Body of pancreas (tissue), 4 donors: ENCODE measurements around the gene MAGI3. TPM values are rescaled to one million over a fixed set of nuclear protein-coding genes. Genes with fewer than 3 reads are reported as not detected.

ENCODE experiments used
- ATAC-seq: fragments of 150-250 bp; one replicate; pipeline ENCODE4 v1.9.1; 2016
- DNase-seq, 4 donors: peaks; one replicate each; pipeline ENCODE4 v3.0.0-alpha.2; 2019
- H3K27ac ChIP-seq, 4 donors: fragments of 200-600 bp; sonication (generic); 1 replicate in 3 of 4; 2 replicates in 1 of 4; pipeline versions ENCODE4 v1.5.1 to v1.6.1; 2016 to 2019; ENCODE audit warnings: mild to moderate bottlenecking in 1 of 4, mixed read lengths in 1 of 4, moderate library complexity in 1 of 4
- H3K27me3 ChIP-seq, 2 donors: fragments of 200-600 bp; sonication (generic); one replicate each; pipeline ENCODE4 v1.6.0; 2016; ENCODE audit warnings: mild to moderate bottlenecking in 1 of 2
- H3K36me3 ChIP-seq, 2 donors: fragments of 200-600 bp; sonication (generic); replicated peaks in 1 of 2; 2 replicates each; pipeline ENCODE4 v1.5.1; 2016; ENCODE audit warnings: low read depth in 2 of 2; ENCODE audit not compliant: insufficient read depth in 1 of 2
- H3K4me1 ChIP-seq: fragments of 200-600 bp; sonication (generic); one replicate; pipeline ENCODE4 v1.6.0; 2016
- H3K4me3 ChIP-seq, 2 donors: fragments of 200-600 bp; sonication (generic); 1 replicate in 1 of 2; 2 replicates in 1 of 2; pipeline ENCODE4 v1.5.1; 2016 to 2019
- H3K9me3 ChIP-seq, 3 donors: fragments of 200-600 bp; sonication (generic); 1 replicate in 2 of 3; 2 replicates in 1 of 3; pipeline ENCODE4 v1.5.1; 2016
- CTCF ChIP-seq, 7 experiments: fragments of 450-650 bp in 4 of 7; fragments of 200-600 bp in 3 of 7; sonication (generic) in 3 of 7; IDR thresholded peaks; one replicate each; pipeline ENCODE4 v1.5.1; 2016 to 2019; ENCODE audit warnings: antibody characterized with exemption in 7 of 7
- POLR2A ChIP-seq, 3 donors: fragments of 450-650 bp; IDR thresholded peaks; one replicate each; pipeline ENCODE4 v1.6.1; 2016; ENCODE audit warnings: antibody characterized with exemption in 3 of 3, mild to moderate bottlenecking in 2 of 3
- whole genome bisulfite sequencing, 2 donors: methylation state at CpG; one replicate each; pipeline ENCODE4 v1.1.5; 2017; 5-methylcytosine and 5-hydroxymethylcytosine counted together
- intact Hi-C: fragments of 100-400 bp; cut with DNase I; formaldehyde crosslinking; loops from one replicate; pipeline ENCODE4 v1.15.1; 2023
- total RNA-seq, 2 donors: library from RNA; depleted of rRNA; stranded (reverse); fragments of >200 nt; gene quantifications; one replicate each; pipeline ENCODE4 v1.1.0, GENCODE V29; 2016

Gene MAGI3
- total RNA-seq, 2 donors from 2014 or later: 38.4 to 75.8 TPM

- Histone ChIP-seq H3K27ac (no peak overlapping the region), H3K27me3 (no peaks in the 10 kb centered on the region), H3K36me3 (no peaks in the 10 kb centered on the region), H3K4me3 (no peak overlapping the region), H3K9me3 (no peaks in the 10 kb centered on the region), H3K4me1 (no peaks in the 10 kb centered on the region)
- WGBS, 2 donors: 92 to 98% methylated on average over 2 of the region's 2 CpGs
- intact Hi-C loops: no loop called here
- DNase-seq: no peak
- TF ChIP-seq POLR2A (IDR thresholded peaks at IDR 0.05) (no peak), CTCF (IDR thresholded peaks at IDR 0.05) (no peak)
- no peak for ATAC-seq
These were observed 275.8 kb downstream of the MAGI3 start for GRCh38 chr1:113666126-113666525.

GRCh38 chr1:113669988-113670387 is 279.7 kb downstream of the MAGI3 start:
- intact Hi-C loops: no loop called here

GRCh38 chr1:113670650-113671049 is 280.3 kb downstream of the MAGI3 start:
- intact Hi-C loops: no loop called here
- TF ChIP-seq POLR2A (IDR thresholded peaks at IDR 0.05) (no peak), CTCF (IDR thresholded peaks at IDR 0.05) (no peak)
- no peaks in the 10 kb centered on the region for H3K9me3 ChIP-seq
- no peak for ATAC-seq
- H3K27ac ChIP-seq: no peak overlapping the region
- no peaks in the 10 kb centered on the region for H3K27me3 ChIP-seq
- 100% methylated on average over 1 of the region's 1 CpG for WGBS, 2 donors
- H3K36me3 ChIP-seq: peaks cover 0 to 2% of the 10 kb centered on the region in 2 donors
- no peak for DNase-seq
- no peak overlapping the region for H3K4me3 ChIP-seq
- H3K4me1 ChIP-seq: no peaks in the 10 kb centered on the region

More at GRCh38 chr1:113669988-113670387, 279.7 kb downstream of the MAGI3 start:
- H3K9me3 ChIP-seq: no peaks in the 10 kb centered on the region
- DNase-seq (no peak), ATAC-seq (no peak)
- H3K4me3 ChIP-seq: no peak overlapping the region
- H3K36me3 ChIP-seq: peaks cover 0 to 2% of the 10 kb centered on the region in 2 donors
- no peak overlapping the region for H3K27ac ChIP-seq
- TF ChIP-seq POLR2A (IDR thresholded peaks at IDR 0.05) (no peak), CTCF (IDR thresholded peaks at IDR 0.05) (no peak)
- no peaks in the 10 kb centered on the region for H3K27me3 ChIP-seq
- 92 to 100% methylated on average over 1 of the region's 1 CpG for WGBS, 2 donors
- no peaks in the 10 kb centered on the region for H3K4me1 ChIP-seq

- WGBS, 2 donors: 70 to 71% methylated on average over 4 of the region's 4 CpGs
- no peaks in the 10 kb centered on the region for H3K9me3 ChIP-seq
- DNase-seq: no peak
- TF ChIP-seq POLR2A (IDR thresholded peaks at IDR 0.05): no peak
- no peak for TF ChIP-seq CTCF (IDR thresholded peaks at IDR 0.05)
- no peak for ATAC-seq
- H3K36me3 ChIP-seq: peaks cover 0 to 2% of the 10 kb centered on the region in 2 donors
- intact Hi-C loops: no loop called here
- no peak overlapping the region for H3K27ac ChIP-seq
- no peak overlapping the region for H3K4me3 ChIP-seq
- H3K4me1 ChIP-seq: peaks cover 4% of the 10 kb centered on the region
- no peaks in the 10 kb centered on the region for H3K27me3 ChIP-seq
These were observed 282.2 kb downstream of the MAGI3 start for GRCh38 chr1:113672491-113672890.

GRCh38 chr1:113674591-113674990 is 284.3 kb downstream of the MAGI3 start:
- DNase-seq (no peak), ATAC-seq (no peak)
- H3K27ac ChIP-seq: no peak overlapping the region
- H3K4me1 ChIP-seq: peaks cover 6% of the 10 kb centered on the region
- peaks cover 0 to 2% of the 10 kb centered on the region in 2 donors for H3K36me3 ChIP-seq
- H3K4me3 ChIP-seq: no peak overlapping the region
- H3K27me3 ChIP-seq: no peaks in the 10 kb centered on the region
- no peaks in the 10 kb centered on the region for H3K9me3 ChIP-seq
- 89 to 96% methylated on average over 1 of the region's 1 CpG for WGBS, 2 donors
- intact Hi-C loops: no loop called here
- TF ChIP-seq POLR2A (IDR thresholded peaks at IDR 0.05) (no peak), CTCF (IDR thresholded peaks at IDR 0.05) (no peak)
